Nephron progenitor cell (in vitro differentiated cells): ENCODE measurements around the gene TNNC1.
A peak's percentile ranks its signal among the peaks of the same experiment; 100 is the strongest.

Source experiments
- DNase-seq: peaks from one replicate; pipeline ENCODE4 v3.0.0; 2021
- H3K27ac Mint-ChIP-seq: 2 replicates; pipeline ENCODE4 v1.8.0; 2021; ENCODE audit warnings: mild to moderate bottlenecking, moderate library complexity, mixed read lengths
- H3K27me3 Mint-ChIP-seq: 2 replicates; pipeline ENCODE4 v1.8.0; 2021; ENCODE audit warnings: mild to moderate bottlenecking, low read depth, mixed read lengths; ENCODE audit not compliant: poor library complexity
- H3K36me3 Mint-ChIP-seq: 2 replicates; pipeline ENCODE4 v1.8.0; 2021; ENCODE audit warnings: low read depth, mixed read lengths
- H3K4me1 Mint-ChIP-seq: 2 replicates; pipeline ENCODE4 v1.8.0; 2021; ENCODE audit warnings: mixed read lengths
- H3K4me3 Mint-ChIP-seq: 2 replicates; pipeline ENCODE4 v1.8.0; 2021; ENCODE audit warnings: mild to moderate bottlenecking, moderate library complexity, mixed read lengths
- H3K9me3 Mint-ChIP-seq: 2 replicates; pipeline ENCODE4 v1.8.0; 2021; ENCODE audit warnings: mild to moderate bottlenecking, moderate library complexity, mixed read lengths
- TF ChIP-seq, protein P1 (sequence below): fragments of 200-600 bp; sonication (generic); IDR thresholded peaks from 2 replicates; pipeline ENCODE4 v1.5.0; 2021; ENCODE audit warnings: antibody characterized with exemption

TNNC1 gene

GRCh38 chr3:52428151-52429005 lies 25.5 kb downstream of the TNNC1 start:
- Mint-ChIP-seq H3K4me3 (no peak overlapping the region), H3K27ac (no peak overlapping the region), H3K4me1 (peaks cover 39% of the 10 kb centered on the region), H3K9me3 (no peaks in the 10 kb centered on the region), H3K36me3 (no peaks in the 10 kb centered on the region), H3K27me3 (peaks cover 22% of the 10 kb centered on the region)
- peak; percentile 48 for DNase-seq
- TF ChIP-seq, protein P1, sequence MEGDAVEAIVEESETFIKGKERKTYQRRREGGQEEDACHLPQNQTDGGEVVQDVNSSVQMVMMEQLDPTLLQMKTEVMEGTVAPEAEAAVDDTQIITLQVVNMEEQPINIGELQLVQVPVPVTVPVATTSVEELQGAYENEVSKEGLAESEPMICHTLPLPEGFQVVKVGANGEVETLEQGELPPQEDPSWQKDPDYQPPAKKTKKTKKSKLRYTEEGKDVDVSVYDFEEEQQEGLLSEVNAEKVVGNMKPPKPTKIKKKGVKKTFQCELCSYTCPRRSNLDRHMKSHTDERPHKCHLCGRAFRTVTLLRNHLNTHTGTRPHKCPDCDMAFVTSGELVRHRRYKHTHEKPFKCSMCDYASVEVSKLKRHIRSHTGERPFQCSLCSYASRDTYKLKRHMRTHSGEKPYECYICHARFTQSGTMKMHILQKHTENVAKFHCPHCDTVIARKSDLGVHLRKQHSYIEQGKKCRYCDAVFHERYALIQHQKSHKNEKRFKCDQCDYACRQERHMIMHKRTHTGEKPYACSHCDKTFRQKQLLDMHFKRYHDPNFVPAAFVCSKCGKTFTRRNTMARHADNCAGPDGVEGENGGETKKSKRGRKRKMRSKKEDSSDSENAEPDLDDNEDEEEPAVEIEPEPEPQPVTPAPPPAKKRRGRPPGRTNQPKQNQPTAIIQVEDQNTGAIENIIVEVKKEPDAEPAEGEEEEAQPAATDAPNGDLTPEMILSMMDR, result peak; percentile 70

DNA sequence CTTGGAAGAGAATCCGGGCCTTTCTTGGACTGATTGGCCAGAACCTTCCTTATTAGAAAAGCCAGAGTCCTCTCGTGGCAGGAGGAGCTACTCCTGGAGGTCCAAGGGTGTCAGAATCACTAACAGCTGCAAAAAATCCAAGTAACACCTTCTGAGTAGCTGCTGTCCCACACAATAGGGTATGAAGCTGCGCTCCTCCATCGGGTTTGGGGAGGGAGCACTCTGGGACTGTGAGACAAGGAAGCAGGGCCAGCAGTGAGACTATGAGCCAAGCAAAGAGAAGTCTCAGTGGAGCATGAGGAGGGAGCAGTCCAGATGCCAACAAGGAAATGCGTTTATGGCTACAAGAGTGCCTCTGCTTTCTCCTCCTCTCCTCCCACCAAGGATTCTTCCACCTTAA lies 30.7 kb downstream of the TNNC1 start:
- DNase-seq, result no peak
- Mint-ChIP-seq H3K27me3 (peaks cover 26% of the 10 kb centered on the region), H3K9me3 (no peaks in the 10 kb centered on the region), H3K36me3 (no peaks in the 10 kb centered on the region), H3K4me3 (no peak overlapping the region), H3K27ac (no peak overlapping the region), H3K4me1 (peaks cover 18% of the 10 kb centered on the region)
- TF ChIP-seq, protein P1, result no peak

DNA sequence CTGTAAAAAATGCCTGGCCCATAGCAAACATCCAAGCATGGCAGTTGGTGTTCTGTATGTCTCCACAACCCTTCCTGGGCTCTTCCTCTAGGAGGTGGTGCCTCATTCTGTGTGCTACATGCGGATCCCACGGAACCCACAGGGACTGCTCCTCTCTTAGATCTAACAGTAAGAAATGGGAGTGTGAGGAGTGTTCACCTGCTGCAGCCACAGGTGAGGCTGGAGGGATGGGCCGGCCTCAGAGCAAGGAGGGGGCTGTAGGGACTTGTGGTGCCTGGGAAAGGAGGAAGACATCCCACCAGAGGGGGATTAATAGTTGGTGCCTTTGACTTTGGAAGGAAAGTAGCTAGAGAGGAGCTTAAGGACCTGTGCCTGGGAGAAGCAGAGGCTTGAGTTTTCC lies 31.2 kb downstream of the TNNC1 start:
- DNase-seq, result no peak
- Mint-ChIP-seq H3K27me3 (peaks cover 26% of the 10 kb centered on the region), H3K9me3 (no peaks in the 10 kb centered on the region), H3K27ac (peak overlapping the region; percentile 52), H3K4me3 (no peak overlapping the region), H3K36me3 (no peaks in the 10 kb centered on the region), H3K4me1 (peaks cover 18% of the 10 kb centered on the region)
- TF ChIP-seq, protein P1, result no peak

DNA sequence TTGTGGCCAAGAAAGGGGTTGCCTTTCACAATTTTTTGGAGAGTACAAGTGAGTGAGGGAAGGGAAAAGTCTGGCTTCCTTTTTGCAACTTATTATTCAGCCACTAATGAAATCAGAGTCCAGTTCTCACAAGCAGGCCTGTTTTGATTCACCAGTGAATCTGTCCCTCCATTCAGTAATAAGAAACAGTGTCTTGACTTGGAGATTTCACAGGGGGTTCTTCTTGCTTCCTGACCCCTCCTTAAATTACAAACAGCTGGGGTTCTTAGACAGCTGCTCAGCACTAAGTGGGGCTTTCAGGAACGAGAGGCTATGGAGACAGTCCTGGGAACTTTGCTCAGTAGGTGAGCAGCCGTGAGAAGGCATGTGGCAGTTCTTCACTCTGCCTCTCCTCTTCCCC lies 33.5 kb downstream of the TNNC1 start:
- no peak overlapping the region for H3K4me3 Mint-ChIP-seq
- peaks cover 8% of the 10 kb centered on the region for H3K36me3 Mint-ChIP-seq
- peaks cover 18% of the 10 kb centered on the region for H3K27me3 Mint-ChIP-seq
- TF ChIP-seq, protein P1, result no peak
- H3K9me3 Mint-ChIP-seq, result no peaks in the 10 kb centered on the region
- peaks cover 18% of the 10 kb centered on the region for H3K4me1 Mint-ChIP-seq
- no peak overlapping the region for H3K27ac Mint-ChIP-seq
- DNase-seq, result no peak

- TF ChIP-seq, protein P1, result no peak
- no peak for DNase-seq
- Mint-ChIP-seq H3K27ac (no peak overlapping the region), H3K36me3 (peaks cover 14% of the 10 kb centered on the region), H3K4me3 (no peak overlapping the region), H3K9me3 (no peaks in the 10 kb centered on the region), H3K27me3 (peaks cover 2% of the 10 kb centered on the region), H3K4me1 (peaks cover 28% of the 10 kb centered on the region)
Measured at GRCh38 chr3:52415800-52416199, 38.0 kb downstream of the TNNC1 start.

GRCh38 chr3:52408466-52408865 lies 45.4 kb downstream of the TNNC1 start:
- Mint-ChIP-seq H3K4me3 (peak overlapping the region; percentile 95), H3K36me3 (peaks cover 36% of the 10 kb centered on the region), H3K27me3 (peaks cover 3% of the 10 kb centered on the region), H3K4me1 (peaks cover 38% of the 10 kb centered on the region), H3K27ac (peak overlapping the region; percentile 40), H3K9me3 (no peaks in the 10 kb centered on the region)
- DNase-seq, result no peak
- TF ChIP-seq, protein P1, result no peak
